Neural progenitor cell (in vitro differentiated cells): ENCODE data around the gene FAM32A.

Experiments
- EZH2 ChIP-seq: fragments of 200-600 bp; sonication (generic); IDR thresholded peaks from 2 replicates; pipeline ENCODE4 v1.6.1; 2017; ENCODE audit warnings: antibody characterized with exemption, mild to moderate bottlenecking, moderate library complexity
- TF ChIP-seq, protein P1 (sequence below): fragments of 200-600 bp; sonication (generic); IDR thresholded peaks from 2 replicates; pipeline ENCODE4 v1.5.1; 2017; ENCODE audit warnings: antibody characterized with exemption, mild to moderate bottlenecking

DNA sequence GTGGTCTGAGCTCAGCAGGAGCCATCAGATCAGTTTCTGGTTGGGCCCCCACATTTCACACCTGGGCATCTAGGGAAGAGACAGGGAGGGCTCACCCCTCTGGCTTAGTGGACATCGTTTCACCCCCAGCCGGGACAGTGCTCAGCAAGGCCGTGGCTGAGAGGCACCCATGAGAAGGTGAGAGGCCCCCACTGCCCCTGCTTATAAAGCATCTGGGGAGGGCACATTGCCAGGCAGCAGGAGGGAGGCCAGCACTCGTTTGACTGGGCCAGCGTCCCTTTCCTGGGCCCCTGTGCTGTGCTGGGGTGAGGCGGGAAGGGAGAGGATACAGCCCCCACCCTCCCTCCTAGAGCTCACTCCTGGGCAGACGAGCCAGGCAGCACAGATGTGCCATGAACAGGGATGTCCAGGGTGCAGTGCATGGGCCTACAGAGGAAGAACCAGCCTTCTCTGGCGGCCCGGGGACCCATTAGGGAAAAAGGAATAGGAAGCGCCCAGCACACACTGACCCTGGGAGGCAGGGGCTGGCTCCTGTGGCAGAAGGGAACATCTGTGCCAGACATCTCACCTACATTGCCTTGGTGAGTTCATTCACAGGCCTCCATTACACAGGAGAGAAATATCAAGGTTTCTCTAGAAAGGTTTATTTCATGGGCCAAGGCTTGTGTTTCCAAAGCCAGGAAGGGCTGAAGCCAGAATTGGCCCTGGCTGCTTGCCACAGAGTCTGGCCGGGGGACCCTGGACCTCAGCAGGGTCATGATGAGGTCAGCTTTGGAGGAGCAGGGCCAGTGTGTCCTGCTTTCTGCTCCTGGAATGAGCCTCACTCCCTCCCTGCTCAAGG, 20.2 kb downstream of the FAM32A start:
- TF ChIP-seq, protein P1, sequence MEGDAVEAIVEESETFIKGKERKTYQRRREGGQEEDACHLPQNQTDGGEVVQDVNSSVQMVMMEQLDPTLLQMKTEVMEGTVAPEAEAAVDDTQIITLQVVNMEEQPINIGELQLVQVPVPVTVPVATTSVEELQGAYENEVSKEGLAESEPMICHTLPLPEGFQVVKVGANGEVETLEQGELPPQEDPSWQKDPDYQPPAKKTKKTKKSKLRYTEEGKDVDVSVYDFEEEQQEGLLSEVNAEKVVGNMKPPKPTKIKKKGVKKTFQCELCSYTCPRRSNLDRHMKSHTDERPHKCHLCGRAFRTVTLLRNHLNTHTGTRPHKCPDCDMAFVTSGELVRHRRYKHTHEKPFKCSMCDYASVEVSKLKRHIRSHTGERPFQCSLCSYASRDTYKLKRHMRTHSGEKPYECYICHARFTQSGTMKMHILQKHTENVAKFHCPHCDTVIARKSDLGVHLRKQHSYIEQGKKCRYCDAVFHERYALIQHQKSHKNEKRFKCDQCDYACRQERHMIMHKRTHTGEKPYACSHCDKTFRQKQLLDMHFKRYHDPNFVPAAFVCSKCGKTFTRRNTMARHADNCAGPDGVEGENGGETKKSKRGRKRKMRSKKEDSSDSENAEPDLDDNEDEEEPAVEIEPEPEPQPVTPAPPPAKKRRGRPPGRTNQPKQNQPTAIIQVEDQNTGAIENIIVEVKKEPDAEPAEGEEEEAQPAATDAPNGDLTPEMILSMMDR = no peak
- TF ChIP-seq EZH2 = no peak
